ENCODE measurements around the gene FAU. TPM values are rescaled to one million over a fixed set of nuclear protein-coding genes. Genes with fewer than 3 reads are reported as not detected.
A peak's percentile ranks its signal among the peaks of the same experiment; 100 is the strongest.

FAU gene
- total and polyA plus RNA-seq, 9 of the 15 experiments (the other 6 are each of a cell fraction or from before 2014, with no cell fraction given): 433 to 1,827 (median 942) TPM

- TF ChIP-seq ZNF764 (CRISPR knock-in tag; IDR thresholded peaks at IDR 0.05; ENCODE audit: low read depth) (0 out of 2 replicates have a peak, but pooled peaks have one; percentile 65), SRF (CRISPR knock-in tag; IDR thresholded peaks at IDR 0.05) (peak in 1 of 2 experiments; percentile 86; a peak in 3 of 4 replicates), TFAP4 (CRISPR knock-in tag; IDR thresholded peaks at IDR 0.05; ENCODE audit: borderline replicate concordance) (peak; percentile 87; the same call in 1 of the 2 replicates), SMARCC2 (IDR thresholded peaks at IDR 0.05; ENCODE audit: low read depth) (no peak), ZFPM2 (CRISPR knock-in tag; IDR thresholded peaks at IDR 0.05) (no peak), MCM3 (IDR thresholded peaks at IDR 0.05) (no peak), CREB1 (IDR thresholded peaks at IDR 0.05) (peak; percentile 91), CREB1 (CRISPR knock-in tag; IDR thresholded peaks at IDR 0.05) (peak; percentile 91; the same call in 1 of the 2 replicates), GTF2F1 (IDR thresholded peaks at IDR 0.05; ENCODE audit: low read depth, low read length) (0 out of 2 replicates have a peak, but pooled peaks have one; percentile 56), MAFF (IDR thresholded peaks at IDR 0.05; ENCODE audit: low read length) (no peak), ZNF41 (CRISPR knock-in tag; conservative IDR thresholded peaks at IDR 0.05) (no peak), SP1 (CRISPR knock-in tag; IDR thresholded peaks at IDR 0.05) (peak; percentile 97), GABPB2 (CRISPR knock-in tag; conservative IDR thresholded peaks at IDR 0.05) (0 out of 2 replicates have a peak, but pooled peaks have one; percentile 23), KDM1A (IDR thresholded peaks at IDR 0.05) (no peak), ZNF79 (CRISPR knock-in tag; IDR thresholded peaks at IDR 0.05; ENCODE audit: low read depth) (no peak), ESRRA (IDR thresholded peaks at IDR 0.05; ENCODE audit: borderline replicate concordance, low read depth) (peak; percentile 50; the same call in 1 of the 2 replicates), IFI16 (CRISPR knock-in tag; IDR thresholded peaks at IDR 0.05) (no peak), ZSCAN29 (IDR thresholded peaks at IDR 0.05) (no peak), NR1H2 (CRISPR knock-in tag; IDR thresholded peaks at IDR 0.05) (0 out of 2 replicates have a peak, but pooled peaks have one; percentile 71), PBX2 (CRISPR knock-in tag; IDR thresholded peaks at IDR 0.05; ENCODE audit: low read depth) (no peak), PBX2 (tag; conservative IDR thresholded peaks at IDR 0.05; ENCODE audit: low read depth) (no peak), ZNF324 (CRISPR knock-in tag; IDR thresholded peaks at IDR 0.05) (no peak), HMG20A (CRISPR knock-in tag; conservative IDR thresholded peaks at IDR 0.05) (no peak), ZNF280B (CRISPR knock-in tag; IDR thresholded peaks at IDR 0.05) (no peak), FUS (optimal IDR thresholded peaks at IDR 0.05; ENCODE audit: low read depth, low read length) (peak; percentile 72)
Measured at GRCh38 chr11:65117206-65118096, 4.5 kb downstream of the FAU start, which contains the start of gene ZNHIT2 (continued).
